Testis (tissue), 2 donors: ENCODE results near the gene THAP10.

ENCODE experiments used
- CTCF ChIP-seq, 3 experiments: fragments of 450-650 bp in 2 of 3; fragments of 200-600 bp in 1 of 3; sonication (generic) in 1 of 3; IDR thresholded peaks; one replicate each; pipeline ENCODE4 v1.5.1; 2016 to 2019; ENCODE audit warnings: antibody characterized with exemption in 3 of 3, mild to moderate bottlenecking in 2 of 3, moderate library complexity in 1 of 3
- POLR2A ChIP-seq: fragments of 450-650 bp; IDR thresholded peaks from one replicate; pipeline ENCODE4 v1.6.1; 2017; ENCODE audit warnings: antibody characterized with exemption, mild to moderate bottlenecking, moderate library complexity

GRCh38 chr15:70833422-70833821 is 58.8 kb downstream of the THAP10 start:
- TF ChIP-seq CTCF (IDR thresholded peaks at IDR 0.05) (no peak), POLR2A (no peak)
